ENCODE results near the gene SLC25A23. TPM values are rescaled to one million over a fixed set of nuclear protein-coding genes. Genes with fewer than 3 reads are reported as not detected.

SLC25A23 gene
- total and polyA plus RNA-seq, 12 donors, result 53.4 to 126 (median 94.6) TPM

- ATAC-seq (no peak), DNase-seq (no peak)
- Histone ChIP-seq H3K27ac (no peak overlapping the region), H3K4me3 (no peak overlapping the region), H3K36me3 (peaks cover 0 to 33% (median 0%) of the 10 kb centered on the region in 9 donors), H3K27me3 (peaks cover 0 to 47% (median 23%) of the 10 kb centered on the region in 7 donors), H3K4me1 (peaks cover 0 to 9% (median 4%) of the 10 kb centered on the region in 9 donors), H3K9me3 (no peaks in the 10 kb centered on the region)
- TF ChIP-seq, protein P1, sequence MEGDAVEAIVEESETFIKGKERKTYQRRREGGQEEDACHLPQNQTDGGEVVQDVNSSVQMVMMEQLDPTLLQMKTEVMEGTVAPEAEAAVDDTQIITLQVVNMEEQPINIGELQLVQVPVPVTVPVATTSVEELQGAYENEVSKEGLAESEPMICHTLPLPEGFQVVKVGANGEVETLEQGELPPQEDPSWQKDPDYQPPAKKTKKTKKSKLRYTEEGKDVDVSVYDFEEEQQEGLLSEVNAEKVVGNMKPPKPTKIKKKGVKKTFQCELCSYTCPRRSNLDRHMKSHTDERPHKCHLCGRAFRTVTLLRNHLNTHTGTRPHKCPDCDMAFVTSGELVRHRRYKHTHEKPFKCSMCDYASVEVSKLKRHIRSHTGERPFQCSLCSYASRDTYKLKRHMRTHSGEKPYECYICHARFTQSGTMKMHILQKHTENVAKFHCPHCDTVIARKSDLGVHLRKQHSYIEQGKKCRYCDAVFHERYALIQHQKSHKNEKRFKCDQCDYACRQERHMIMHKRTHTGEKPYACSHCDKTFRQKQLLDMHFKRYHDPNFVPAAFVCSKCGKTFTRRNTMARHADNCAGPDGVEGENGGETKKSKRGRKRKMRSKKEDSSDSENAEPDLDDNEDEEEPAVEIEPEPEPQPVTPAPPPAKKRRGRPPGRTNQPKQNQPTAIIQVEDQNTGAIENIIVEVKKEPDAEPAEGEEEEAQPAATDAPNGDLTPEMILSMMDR (IDR thresholded peaks at IDR 0.05), result no peak
- intact Hi-C loops (cut with DNase I), result no loop called here
- 73 to 80% methylated on average over 14 of the region's 14 CpGs for WGBS, 2 donors
Measured at GRCh38 chr19:6471076-6471475, 11.5 kb upstream of the SLC25A23 start.

GRCh38 chr19:6470173-6470572 is 10.6 kb upstream of the SLC25A23 start:
- ATAC-seq, result no peak
- H3K27me3 ChIP-seq, result peaks cover 0 to 47% (median 23%) of the 10 kb centered on the region in 7 donors
- peaks cover 0 to 24% (median 0%) of the 10 kb centered on the region in 9 donors for H3K36me3 ChIP-seq
- 67 to 71% methylated on average over 8 of the region's 8 CpGs for WGBS, 2 donors
- TF ChIP-seq, protein P1 (IDR thresholded peaks at IDR 0.05), result no peak
- no peak for DNase-seq
- H3K27ac ChIP-seq, result no peak overlapping the region
- intact Hi-C loops (cut with DNase I), result no loop called here
- H3K4me1 ChIP-seq, result no peaks in the 10 kb centered on the region
- H3K4me3 ChIP-seq, result no peak overlapping the region
- H3K9me3 ChIP-seq, result no peaks in the 10 kb centered on the region

DNA sequence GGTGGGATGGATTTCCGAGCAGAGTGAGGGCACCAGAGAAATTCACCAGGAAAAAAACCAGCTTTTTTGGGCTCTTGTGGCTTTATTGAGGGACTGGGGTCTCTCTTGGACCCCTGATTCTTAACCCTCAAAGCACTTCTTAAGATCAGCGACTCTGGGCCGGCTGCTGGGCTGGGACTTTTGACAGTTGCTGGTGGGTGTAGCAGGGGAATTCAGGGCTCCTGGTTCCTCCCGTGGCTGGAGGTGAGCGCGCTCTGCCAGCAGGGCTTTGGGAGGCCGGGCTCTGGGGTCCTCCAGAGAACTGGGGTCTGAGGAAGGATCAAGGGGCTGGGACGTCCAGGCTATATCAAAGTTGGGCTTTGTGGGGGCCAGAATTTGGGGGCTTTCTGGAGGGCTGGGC is 7.8 kb upstream of the SLC25A23 start:
- H3K9me3 ChIP-seq, result no peaks in the 10 kb centered on the region
- H3K4me3 ChIP-seq, result no peak overlapping the region
- TF ChIP-seq, protein P1 (IDR thresholded peaks at IDR 0.05), result no peak
- no peak overlapping the region for H3K27ac ChIP-seq
- H3K4me1 ChIP-seq, result peaks cover 0 to 6% (median 0%) of the 10 kb centered on the region in 9 donors
- no peak for ATAC-seq
- peaks cover 7 to 56% (median 38%) of the 10 kb centered on the region in 7 donors for H3K27me3 ChIP-seq
- DNase-seq, result no peak
- intact Hi-C loops (cut with DNase I), result no loop called here
- H3K36me3 ChIP-seq, result peaks cover 0 to 13% (median 0%) of the 10 kb centered on the region in 9 donors
- WGBS, 2 donors, result 69 to 71% methylated on average over 8 of the region's 8 CpGs

GRCh38 chr19:6466526-6467248 is 7.1 kb upstream of the SLC25A23 start:
- no peak overlapping the region for H3K4me3 ChIP-seq
- peaks cover 0 to 6% (median 0%) of the 10 kb centered on the region in 9 donors for H3K4me1 ChIP-seq
- H3K27ac ChIP-seq, result no peak overlapping the region
- no peaks in the 10 kb centered on the region for H3K9me3 ChIP-seq
- intact Hi-C loops (cut with DNase I), result no loop called here
- ATAC-seq, result no peak
- TF ChIP-seq, protein P1 (IDR thresholded peaks at IDR 0.05), result no peak
- H3K27me3 ChIP-seq, result peaks cover 7 to 54% (median 39%) of the 10 kb centered on the region in 7 donors
- WGBS, 2 donors, result 86 to 90% methylated on average over 21 of the region's 21 CpGs
- no peak for DNase-seq
- peaks cover 0 to 13% (median 0%) of the 10 kb centered on the region in 9 donors for H3K36me3 ChIP-seq

Data from heart right ventricle (tissue), 16 donors.